Right lobe of liver (tissue), 6 donors: Measurements from ENCODE around the gene RASGRP2. TPM values are rescaled to one million over a fixed set of nuclear protein-coding genes. Genes with fewer than 3 reads are reported as not detected.

Experiments
- ATAC-seq, 4 donors: fragments of 200-7000 bp; cut with Tn5 transposase; one replicate each; pipeline ENCODE4 v1.9.1; 2020; ENCODE audit warnings: mild to moderate bottlenecking in 4 of 4, moderate library complexity in 4 of 4
- DNase-seq, 3 donors: peaks; one replicate each; pipeline ENCODE4 v3.0.0-alpha.2; 2020
- H3K27ac ChIP-seq, 3 donors: fragments of 200-600 bp; one replicate each; pipeline ENCODE4 v1.8.0; 2022
- H3K27me3 ChIP-seq, 2 donors: fragments of 200-600 bp; one replicate each; pipeline ENCODE4 v1.8.0; 2022
- H3K36me3 ChIP-seq, 4 donors: fragments of 200-600 bp; sonication (generic) in 1 of 4; one replicate each; pipeline versions ENCODE4 v1.5.1 to v1.8.0; 2017 to 2022; ENCODE audit warnings: control low read depth in 1 of 4
- H3K4me1 ChIP-seq, 4 donors: fragments of 200-600 bp; sonication (generic) in 1 of 4; one replicate each; pipeline versions ENCODE4 v1.5.1 to v1.8.0; 2017 to 2022; ENCODE audit warnings: control low read depth in 1 of 4
- H3K4me3 ChIP-seq, 3 donors: fragments of 200-600 bp; one replicate each; pipeline ENCODE4 v1.8.0; 2022
- H3K9me3 ChIP-seq, 4 donors: fragments of 200-600 bp; sonication (generic) in 1 of 4; one replicate each; pipeline versions ENCODE4 v1.5.1 to v1.8.0; 2017 to 2022; ENCODE audit warnings: control low read depth in 1 of 4
- POLR2A ChIP-seq: fragments of 450-650 bp; IDR thresholded peaks from one replicate; pipeline ENCODE4 v1.6.1; 2017; ENCODE audit warnings: antibody characterized with exemption, mild to moderate bottlenecking
- WGBS: methylation state at CpG from one replicate; pipeline ENCODE4 v1.1.6; 2018; ENCODE audit warnings: low coverage, low lambda C conversion rate; ENCODE audit not compliant: insufficient coverage; ENCODE audit errors: missing lambda C conversion rate; 5-methylcytosine and 5-hydroxymethylcytosine counted together
- intact Hi-C, 2 donors: fragments of 100-400 bp; cut with DNase I; formaldehyde crosslinking; loops; one replicate each; pipeline versions ENCODE4 v1.11.2 to v1.14.1; 2022
- total RNA-seq, 6 experiments: library from RNA; depleted of rRNA in 2 of 6; stranded (reverse); fragments of >200 nt in 2 of 6; fragmentation: NEBNext Ultra II Directional in 3 of 6; extraction: Animal tissue kit (Norgen Biotek cat#: 25700) in 3 of 6; gene quantifications; one replicate each; pipeline versions ENCODE4 v1.1.0 to v1.2.4, GENCODE V29; 2016 to 2023
- TF ChIP-seq, protein P1 (sequence below), 4 donors: fragments of 200-600 bp in 3 of 4; fragments of 450-650 bp in 1 of 4; IDR thresholded peaks; one replicate each; pipeline versions ENCODE4 v1.5.1 to v1.8.0; 2016 to 2022; ENCODE audit warnings: antibody characterized with exemption in 4 of 4, mild to moderate bottlenecking in 2 of 4
- donor health status: DM: no; HTN: yes; CAD: no.
- donor health status: DM: no; HTN: no; CAD: no.
- donor health status: DM: no; HTN: no; CAD: no.
- donor health status: DM: no; HTN: yes; CAD: no.
- donor health status: DM: no; HTN: yes; CAD: no.

Gene RASGRP2
- total RNA-seq, 6 experiments from 2014 or later: 1.6 to 8.1 (median 3.2) TPM

DNA sequence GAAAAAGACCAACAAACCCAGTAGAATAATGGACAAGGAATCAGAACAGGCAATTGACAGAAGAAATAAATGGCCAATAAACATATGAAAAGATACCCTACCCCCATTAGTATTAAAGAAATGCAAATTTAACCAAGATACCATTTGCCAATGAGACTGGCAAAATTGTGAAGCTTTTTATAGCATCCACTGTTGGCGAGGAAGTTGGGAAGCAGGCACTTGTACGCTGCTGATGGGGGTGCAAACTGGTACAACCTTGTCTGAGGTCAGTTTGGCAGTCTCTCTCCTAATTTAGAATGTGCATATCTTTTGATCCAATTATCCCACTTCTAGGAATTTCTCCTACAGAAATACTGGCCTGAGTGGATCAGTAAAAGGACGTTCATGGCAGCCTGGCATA is 12.3 kb downstream of the RASGRP2 start:
- ATAC-seq (no peak), DNase-seq (no peak)
- H3K4me1 ChIP-seq: peaks cover 0 to 22% (median 0%) of the 10 kb centered on the region in 4 donors
- 88% methylated on average over 1 of the region's 3 CpGs for WGBS
- no peaks in the 10 kb centered on the region for H3K36me3 ChIP-seq
- H3K4me3 ChIP-seq: no peak overlapping the region
- no peak overlapping the region for H3K27ac ChIP-seq
- H3K9me3 ChIP-seq: no peaks in the 10 kb centered on the region
- intact Hi-C loops: no loop called here
- H3K27me3 ChIP-seq: no peaks in the 10 kb centered on the region
- TF ChIP-seq, protein P1, sequence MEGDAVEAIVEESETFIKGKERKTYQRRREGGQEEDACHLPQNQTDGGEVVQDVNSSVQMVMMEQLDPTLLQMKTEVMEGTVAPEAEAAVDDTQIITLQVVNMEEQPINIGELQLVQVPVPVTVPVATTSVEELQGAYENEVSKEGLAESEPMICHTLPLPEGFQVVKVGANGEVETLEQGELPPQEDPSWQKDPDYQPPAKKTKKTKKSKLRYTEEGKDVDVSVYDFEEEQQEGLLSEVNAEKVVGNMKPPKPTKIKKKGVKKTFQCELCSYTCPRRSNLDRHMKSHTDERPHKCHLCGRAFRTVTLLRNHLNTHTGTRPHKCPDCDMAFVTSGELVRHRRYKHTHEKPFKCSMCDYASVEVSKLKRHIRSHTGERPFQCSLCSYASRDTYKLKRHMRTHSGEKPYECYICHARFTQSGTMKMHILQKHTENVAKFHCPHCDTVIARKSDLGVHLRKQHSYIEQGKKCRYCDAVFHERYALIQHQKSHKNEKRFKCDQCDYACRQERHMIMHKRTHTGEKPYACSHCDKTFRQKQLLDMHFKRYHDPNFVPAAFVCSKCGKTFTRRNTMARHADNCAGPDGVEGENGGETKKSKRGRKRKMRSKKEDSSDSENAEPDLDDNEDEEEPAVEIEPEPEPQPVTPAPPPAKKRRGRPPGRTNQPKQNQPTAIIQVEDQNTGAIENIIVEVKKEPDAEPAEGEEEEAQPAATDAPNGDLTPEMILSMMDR (IDR thresholded peaks at IDR 0.05): no peak
- no peak for TF ChIP-seq POLR2A

GRCh38 chr11:64729851-64730382 is 14.0 kb downstream of the RASGRP2 start:
- H3K27me3 ChIP-seq: no peaks in the 10 kb centered on the region
- H3K27ac ChIP-seq: no peak overlapping the region
- WGBS: 15% methylated on average over 7 of the region's 21 CpGs
- H3K9me3 ChIP-seq: no peaks in the 10 kb centered on the region
- DNase-seq: peak; percentile 57 to 63 (median 63)
- peak; percentile 48 to 64 (median 56) for ATAC-seq
- intact Hi-C loops: no loop called here
- no peak overlapping the region for H3K4me3 ChIP-seq
- no peaks in the 10 kb centered on the region for H3K36me3 ChIP-seq
- peaks cover 0 to 26% (median 5%) of the 10 kb centered on the region in 4 donors for H3K4me1 ChIP-seq
- TF ChIP-seq, protein P1 (IDR thresholded peaks at IDR 0.05): no peak
- TF ChIP-seq POLR2A: no peak

DNA sequence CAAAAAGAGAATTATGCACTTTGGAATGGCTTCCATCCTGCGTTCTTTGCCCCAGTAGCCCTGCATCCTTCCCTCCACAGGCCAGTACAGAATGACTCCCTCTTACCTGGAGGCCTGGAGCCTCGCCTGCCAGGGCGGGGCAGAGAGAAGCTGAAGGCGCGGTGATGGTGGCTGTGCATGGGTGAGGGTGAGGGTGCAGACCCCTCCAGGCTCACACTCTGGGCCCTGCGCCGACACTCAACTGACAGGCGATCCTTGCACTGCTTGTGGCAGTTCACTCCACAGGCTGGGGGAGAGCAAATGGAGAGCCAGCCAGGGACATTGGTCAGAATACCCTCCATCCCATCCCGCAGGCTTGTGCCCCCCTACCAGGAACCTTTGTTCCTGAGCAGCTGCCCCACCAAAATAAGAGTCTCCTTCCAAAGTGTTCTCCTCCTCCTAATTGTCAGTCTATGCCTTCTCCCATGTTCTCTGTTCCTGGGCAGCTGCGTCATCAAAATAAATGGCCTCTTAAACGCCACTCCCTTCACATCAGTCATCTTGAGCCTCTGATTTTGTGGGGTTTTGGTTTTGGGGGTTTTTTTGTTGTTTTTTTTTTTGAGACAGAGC is 15.1 kb downstream of the RASGRP2 start:
- no peaks in the 10 kb centered on the region for H3K9me3 ChIP-seq
- TF ChIP-seq POLR2A: no peak
- TF ChIP-seq, protein P1 (IDR thresholded peaks at IDR 0.05): no peak
- WGBS: 72% methylated on average over 3 of the region's 11 CpGs
- H3K4me3 ChIP-seq: no peak overlapping the region
- DNase-seq: peak in 1 of 3 donors; percentile 30
- no peak overlapping the region for H3K27ac ChIP-seq
- no peaks in the 10 kb centered on the region for H3K27me3 ChIP-seq
- no peaks in the 10 kb centered on the region for H3K36me3 ChIP-seq
- ATAC-seq: no peak
- peaks cover 0 to 33% (median 8%) of the 10 kb centered on the region in 4 donors for H3K4me1 ChIP-seq
- intact Hi-C loops: no loop called here

GRCh38 chr11:64726867-64727530 is 16.9 kb downstream of the RASGRP2 start:
- no peaks in the 10 kb centered on the region for H3K27me3 ChIP-seq
- no peaks in the 10 kb centered on the region for H3K9me3 ChIP-seq
- TF ChIP-seq, protein P1 (IDR thresholded peaks at IDR 0.05): no peak
- no peak for TF ChIP-seq POLR2A
- H3K36me3 ChIP-seq: no peaks in the 10 kb centered on the region
- no peak overlapping the region for H3K27ac ChIP-seq
- peaks cover 0 to 41% (median 11%) of the 10 kb centered on the region in 4 donors for H3K4me1 ChIP-seq
- DNase-seq (no peak), ATAC-seq (no peak)
- no peak overlapping the region for H3K4me3 ChIP-seq
- WGBS: 83% methylated on average over 4 of the region's 7 CpGs
- intact Hi-C loops: no loop called here
